Stromal cell of bone marrow (primary cell): Measurements from ENCODE around the gene PRPF40A.

Source experiments
- DNase-seq: peaks from one replicate; pipeline ENCODE4 v3.0.0-alpha.2; 2012; ENCODE audit warnings: low read depth

PRPF40A gene

GRCh38 chr2:152618193-152618564 is 99.1 kb downstream of the PRPF40A start:
- DNase-seq: no peak

- no peak for DNase-seq
Observed at GRCh38 chr2:152617456-152618192, 99.6 kb downstream of the PRPF40A start.

- DNase-seq: no peak
Observed at GRCh38 chr2:152615177-152615576, 102.1 kb downstream of the PRPF40A start.

GRCh38 chr2:152613235-152613634 is 104.0 kb downstream of the PRPF40A start:
- DNase-seq: no peak

GRCh38 chr2:152611458-152612231 is 105.6 kb downstream of the PRPF40A start:
- DNase-seq: peak; percentile 83

- DNase-seq: no peak
Observed at GRCh38 chr2:152609699-152610098, 107.6 kb downstream of the PRPF40A start.

GRCh38 chr2:152609154-152609553 is 108.1 kb downstream of the PRPF40A start:
- no peak for DNase-seq

GRCh38 chr2:152607793-152608300 is 109.4 kb downstream of the PRPF40A start:
- no peak for DNase-seq

- DNase-seq: no peak
Observed at GRCh38 chr2:152606941-152607340, 110.3 kb downstream of the PRPF40A start.

- no peak for DNase-seq
Observed at GRCh38 chr2:152606081-152606480, 111.2 kb downstream of the PRPF40A start.

GRCh38 chr2:152603166-152603565 is 114.1 kb downstream of the PRPF40A start:
- DNase-seq: no peak

- no peak for DNase-seq
Observed at GRCh38 chr2:152602750-152603149, 114.5 kb downstream of the PRPF40A start.
